ENCODE measurements around the gene LMAN2L. TPM values are rescaled to one million over a fixed set of nuclear protein-coding genes. Genes with fewer than 3 reads are reported as not detected.

LMAN2L gene
- total and polyA plus RNA-seq, 12 donors = 11.0 to 31.4 (median 18.8) TPM

DNA sequence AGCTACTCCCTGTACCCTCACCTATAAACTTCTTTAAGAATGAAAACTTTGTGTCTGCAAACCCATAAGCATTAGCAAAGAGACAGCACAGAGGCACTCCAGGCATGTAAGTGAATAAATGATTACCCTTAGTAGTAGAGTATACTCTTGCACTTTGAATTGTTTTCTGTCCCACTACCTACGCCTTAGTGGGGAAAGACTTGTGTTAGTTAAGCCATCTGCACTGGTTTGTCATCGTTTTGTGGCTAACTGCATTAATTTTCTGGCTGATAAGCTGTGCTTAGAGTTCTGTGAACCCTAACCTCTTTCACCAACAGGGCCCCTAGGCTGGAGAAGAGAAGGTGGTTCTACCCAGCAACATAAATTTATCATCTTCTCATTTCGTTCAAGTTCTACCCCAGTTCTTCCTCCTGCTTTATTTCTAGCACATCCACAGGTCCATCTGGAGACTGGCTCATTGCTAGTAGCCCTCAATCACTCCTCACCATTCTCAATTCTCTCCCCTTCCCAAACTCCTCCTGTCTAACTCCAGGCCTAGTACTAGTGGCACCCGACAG, 710 bp downstream of the LMAN2L start:
- TF ChIP-seq, protein P1, sequence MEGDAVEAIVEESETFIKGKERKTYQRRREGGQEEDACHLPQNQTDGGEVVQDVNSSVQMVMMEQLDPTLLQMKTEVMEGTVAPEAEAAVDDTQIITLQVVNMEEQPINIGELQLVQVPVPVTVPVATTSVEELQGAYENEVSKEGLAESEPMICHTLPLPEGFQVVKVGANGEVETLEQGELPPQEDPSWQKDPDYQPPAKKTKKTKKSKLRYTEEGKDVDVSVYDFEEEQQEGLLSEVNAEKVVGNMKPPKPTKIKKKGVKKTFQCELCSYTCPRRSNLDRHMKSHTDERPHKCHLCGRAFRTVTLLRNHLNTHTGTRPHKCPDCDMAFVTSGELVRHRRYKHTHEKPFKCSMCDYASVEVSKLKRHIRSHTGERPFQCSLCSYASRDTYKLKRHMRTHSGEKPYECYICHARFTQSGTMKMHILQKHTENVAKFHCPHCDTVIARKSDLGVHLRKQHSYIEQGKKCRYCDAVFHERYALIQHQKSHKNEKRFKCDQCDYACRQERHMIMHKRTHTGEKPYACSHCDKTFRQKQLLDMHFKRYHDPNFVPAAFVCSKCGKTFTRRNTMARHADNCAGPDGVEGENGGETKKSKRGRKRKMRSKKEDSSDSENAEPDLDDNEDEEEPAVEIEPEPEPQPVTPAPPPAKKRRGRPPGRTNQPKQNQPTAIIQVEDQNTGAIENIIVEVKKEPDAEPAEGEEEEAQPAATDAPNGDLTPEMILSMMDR (IDR thresholded peaks at IDR 0.05) = no peak
- peaks cover 0 to 56% (median 31%) of the 10 kb centered on the region in 9 donors for H3K4me1 ChIP-seq
- no peak for ATAC-seq
- H3K9me3 ChIP-seq = no peaks in the 10 kb centered on the region
- no peaks in the 10 kb centered on the region for H3K27me3 ChIP-seq
- peak overlapping the region in 8 of 10 donors; percentile 54 to 84 (median 78) for H3K27ac ChIP-seq
- DNase-seq = no peak
- intact Hi-C loops (cut with DNase I) = loop anchor here in 2 of 10 donors (5.0 kb wide), 1 partner anchor 102 kb away; the partner anchor contains the start of gene KANSL3 (in 2 of the 2)
- peak overlapping the region; percentile 69 to 93 (median 80) for H3K4me3 ChIP-seq
- peaks cover 0 to 36% (median 2%) of the 10 kb centered on the region in 9 donors for H3K36me3 ChIP-seq
- 26 to 33% methylated on average over 4 of the region's 4 CpGs for WGBS, 2 donors

DNA sequence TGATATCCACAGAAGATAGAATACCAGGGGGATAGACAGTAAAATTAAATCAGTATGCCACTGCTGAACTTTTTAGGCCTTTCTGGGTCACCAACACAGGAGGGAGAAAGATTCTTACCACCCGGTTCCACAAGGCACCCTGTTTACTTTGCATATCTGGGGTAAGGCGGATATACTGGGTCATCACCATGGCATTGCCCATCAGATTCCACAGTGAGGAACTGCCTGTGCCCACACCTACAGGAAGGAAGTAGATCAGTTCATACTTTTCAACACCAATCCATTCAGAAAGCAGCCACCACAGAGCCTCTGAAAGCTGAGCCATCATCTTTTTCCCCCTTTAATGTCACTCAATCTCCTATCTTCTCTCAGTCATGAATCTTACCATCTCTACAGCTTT, 2.0 kb downstream of the LMAN2L start:
- no peak for DNase-seq
- intact Hi-C loops (cut with DNase I) = loop anchor here in 2 of 10 donors (5.0 kb wide), 1 partner anchor 101 kb away; the partner anchor contains the start of gene KANSL3 (in 2 of the 2)
- TF ChIP-seq, protein P1 (IDR thresholded peaks at IDR 0.05) = no peak
- H3K27ac ChIP-seq = no peak overlapping the region
- H3K27me3 ChIP-seq = no peaks in the 10 kb centered on the region
- H3K4me1 ChIP-seq = peaks cover 0 to 66% (median 37%) of the 10 kb centered on the region in 9 donors
- H3K4me3 ChIP-seq = no peak overlapping the region
- 68 to 69% methylated on average over 2 of the region's 2 CpGs for WGBS, 2 donors
- H3K36me3 ChIP-seq = peaks cover 0 to 49% (median 15%) of the 10 kb centered on the region in 9 donors
- no peaks in the 10 kb centered on the region for H3K9me3 ChIP-seq
- no peak for ATAC-seq

DNA sequence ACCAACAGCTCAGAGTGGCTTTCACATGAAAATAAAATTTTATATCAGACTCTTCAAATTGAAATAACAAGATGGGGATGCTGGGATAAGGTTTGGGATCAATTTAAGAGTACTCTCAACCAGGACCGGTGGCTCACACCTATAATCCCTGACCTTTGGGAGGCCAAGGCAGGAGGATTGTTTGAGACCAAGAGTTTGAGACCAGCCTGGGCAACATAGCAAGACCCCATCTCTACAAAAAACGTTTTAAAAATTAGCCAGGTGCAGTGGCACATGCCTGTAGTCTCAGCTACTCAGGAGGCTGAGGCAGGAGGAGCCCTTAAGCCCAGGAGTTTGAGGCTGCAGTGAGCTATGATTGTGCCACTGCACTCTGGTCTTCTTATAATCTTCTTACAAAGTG, 2.6 kb downstream of the LMAN2L start:
- Histone ChIP-seq H3K27ac (no peak overlapping the region), H3K9me3 (no peaks in the 10 kb centered on the region), H3K4me3 (no peak overlapping the region), H3K36me3 (peaks cover 0 to 55% (median 21%) of the 10 kb centered on the region in 9 donors), H3K27me3 (no peaks in the 10 kb centered on the region), H3K4me1 (peaks cover 0 to 66% (median 37%) of the 10 kb centered on the region in 9 donors)
- ATAC-seq = no peak
- DNase-seq = no peak
- intact Hi-C loops (cut with DNase I) = loop anchor here in 2 of 10 donors (5.0 kb wide), 1 partner anchor 100 kb away; the partner anchor contains the start of gene KANSL3 (in 2 of the 2)
- 72 to 77% methylated on average over 2 of the region's 2 CpGs for WGBS, 2 donors
- TF ChIP-seq, protein P1 (IDR thresholded peaks at IDR 0.05) = no peak

DNA sequence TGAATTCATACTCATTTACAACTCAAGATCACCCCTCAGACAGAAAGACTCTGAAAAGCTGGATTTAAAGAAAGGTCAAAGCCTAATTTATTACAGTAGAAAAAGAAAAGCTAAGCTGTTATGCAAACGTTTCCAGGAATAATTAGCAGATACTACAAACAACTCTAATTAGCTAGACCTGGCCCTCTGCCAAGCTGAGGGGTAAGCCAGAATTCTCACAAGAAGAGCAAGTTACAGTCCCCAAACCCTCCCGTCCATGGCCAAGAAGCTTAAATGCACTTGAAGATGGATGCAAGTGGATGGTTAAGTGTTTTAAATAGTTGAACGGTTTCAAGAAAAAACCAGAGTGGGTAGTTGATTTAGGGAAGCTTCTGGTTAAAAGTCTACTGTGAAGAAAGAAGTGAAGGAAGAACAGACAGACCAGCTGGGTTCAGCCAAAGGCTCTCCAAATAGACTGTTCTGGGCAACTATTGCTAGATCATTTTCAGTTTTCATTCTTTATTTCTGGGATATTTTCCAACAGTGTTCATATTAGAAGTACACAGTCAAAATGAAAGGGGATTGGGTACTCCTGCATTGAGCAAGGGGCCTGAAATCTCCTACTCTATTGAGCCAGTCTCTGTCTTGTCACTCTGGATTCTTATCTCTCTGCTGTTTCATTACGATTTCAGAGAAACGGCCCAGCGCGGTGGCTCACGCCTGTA, 4.8 kb downstream of the LMAN2L start:
- Histone ChIP-seq H3K9me3 (no peaks in the 10 kb centered on the region), H3K4me1 (peaks cover 0 to 61% (median 30%) of the 10 kb centered on the region in 9 donors), H3K27ac (peak overlapping the region in 1 of 10 donors; percentile 17), H3K36me3 (peaks cover 0 to 77% (median 43%) of the 10 kb centered on the region in 9 donors), H3K27me3 (no peaks in the 10 kb centered on the region), H3K4me3 (no peak overlapping the region)
- intact Hi-C loops (cut with DNase I) = loop anchor here in 2 of 10 donors (5.0 kb wide), 1 partner anchor 98 kb away; the partner anchor contains the start of gene KANSL3 (in 2 of the 2)
- TF ChIP-seq, protein P1 (IDR thresholded peaks at IDR 0.05) = no peak
- no peak for DNase-seq
- 69 to 79% methylated on average over 8 of the region's 8 CpGs for WGBS, 2 donors
- ATAC-seq = no peak

Data from heart right ventricle (tissue), 16 donors.